Kidney epithelial cell (primary cell): ENCODE results near the gene DPM2. TPM values are rescaled to one million over a fixed set of nuclear protein-coding genes. Genes with fewer than 3 reads are reported as not detected.

Experiments
- DNase-seq: peaks from one replicate; pipeline ENCODE4 v3.0.0-alpha.2; 2010; ENCODE audit warnings: low read depth
- H3K27me3 ChIP-seq: 2 replicates; pipeline ENCODE4 v1.6.0; 2011; ENCODE audit warnings: low read length; ENCODE audit not compliant: control insufficient read depth, insufficient read depth
- H3K36me3 ChIP-seq: 2 replicates; pipeline ENCODE4 v1.5.1; 2011; ENCODE audit warnings: low read length; ENCODE audit not compliant: control insufficient read depth, insufficient read depth
- H3K4me3 ChIP-seq: 2 replicates; pipeline ENCODE4 v1.5.1; 2011; ENCODE audit warnings: low read depth, mild to moderate bottlenecking, control low read depth, low read length
- CTCF ChIP-seq: IDR thresholded peaks from 2 replicates; pipeline ENCODE4 v1.5.1; 2011; ENCODE audit warnings: mild to moderate bottlenecking, moderate library complexity, low read length, control low read depth, inconsistent platforms; ENCODE audit not compliant: insufficient read depth, poor library complexity, severe bottlenecking
- total RNA-seq: library from RNA; depleted of rRNA; stranded (reverse); fragments of >200 nt; gene quantifications from 2 replicates; pipeline ENCODE4 v1.2.3, GENCODE V29; 2015

The DPM2 gene
- total RNA-seq, 1 donor from 2014 or later, result 31.8 TPM

GRCh38 chr9:127940593-127940992 lies 2.9 kb upstream of the DPM2 start:
- no peak overlapping the region for H3K4me3 ChIP-seq
- H3K27me3 ChIP-seq, result no peaks in the 10 kb centered on the region
- DNase-seq, result no peak
- no peaks in the 10 kb centered on the region for H3K36me3 ChIP-seq
- no peak for TF ChIP-seq CTCF

GRCh38 chr9:127938298-127938690 lies 640 bp upstream of the DPM2 start:
- TF ChIP-seq CTCF, result no peak
- H3K27me3 ChIP-seq, result no peaks in the 10 kb centered on the region
- H3K4me3 ChIP-seq, result peak overlapping the region; percentile 97
- no peak for DNase-seq
- H3K36me3 ChIP-seq, result no peaks in the 10 kb centered on the region

GRCh38 chr9:127937056-127937387 lies 632 bp downstream of the DPM2 start:
- H3K36me3 ChIP-seq, result no peaks in the 10 kb centered on the region
- no peak for TF ChIP-seq CTCF
- peak overlapping the region; percentile 97 for H3K4me3 ChIP-seq
- no peaks in the 10 kb centered on the region for H3K27me3 ChIP-seq
- DNase-seq, result no peak

GRCh38 chr9:127936347-127936852 lies 1.3 kb downstream of the DPM2 start:
- no peaks in the 10 kb centered on the region for H3K36me3 ChIP-seq

GRCh38 chr9:127935765-127936221 lies 1.9 kb downstream of the DPM2 start:
- no peak for TF ChIP-seq CTCF
- H3K4me3 ChIP-seq, result no peak overlapping the region

More at GRCh38 chr9:127936347-127936852, 1.3 kb downstream of the DPM2 start:
- Histone ChIP-seq H3K4me3 (peak overlapping the region; percentile 97), H3K27me3 (no peaks in the 10 kb centered on the region)
- TF ChIP-seq CTCF, result no peak
- no peak for DNase-seq

GRCh38 chr9:127934986-127935385 lies 2.7 kb downstream of the DPM2 start:
- Histone ChIP-seq H3K4me3 (no peak overlapping the region), H3K36me3 (no peaks in the 10 kb centered on the region), H3K27me3 (no peaks in the 10 kb centered on the region)
- no peak for TF ChIP-seq CTCF
- no peak for DNase-seq

More at GRCh38 chr9:127935765-127936221, 1.9 kb downstream of the DPM2 start:
- no peaks in the 10 kb centered on the region for H3K27me3 ChIP-seq
- H3K36me3 ChIP-seq, result no peaks in the 10 kb centered on the region
- no peak for DNase-seq
